K562 (cell line): ENCODE results near the gene ERP27. TPM values are rescaled to one million over a fixed set of nuclear protein-coding genes. Genes with fewer than 3 reads are reported as not detected.

Experiments
- ATAC-seq: fragments of 200-7000 bp; cut with Tn5 transposase; 3 replicates; pipeline ENCODE4 v1.9.1; 2020; ENCODE audit warnings: moderate library complexity
- BruUV-seq: library from RNA; stranded (reverse); fragments of 400-500 nt; replicated peaks from 2 replicates; lab custom pipeline; 2021; lab: Mats Ljungman, UMichigan
- CTCF ChIA-PET: fragments of 300-600 bp; formaldehyde crosslinking; extraction: SDS; loops from one replicate; lab custom pipeline; 2021; ENCODE audit warnings: low intra/inter-chr PET ratio; lab: Yijun Ruan, JAX
- POLR2A ChIA-PET: fragments of 300-600, 350-650 bp; sonication (Branson Sonifier 250); formaldehyde crosslinking; extraction: SDS; loops from one replicate; lab custom pipeline; 2021; ENCODE audit warnings: antibody characterized with exemption, inconsistent platforms; lab: Yijun Ruan, JAX
- DNase-seq, 4 experiments: peaks; one replicate each; pipeline versions ENCODE4 v3.0.0 to v3.0.0-alpha.2; 2011 to 2018; ENCODE audit warnings: low spot score in 3 of 4, mixed read lengths in 3 of 4; ENCODE audit errors: extremely low read depth in 1 of 4
- FAIRE-seq: peaks from 2 replicates; lab custom pipeline; 2011; peaks lifted over from hg19 to GRCh38; lab: Jason Lieb, UNC
- H2AFZ ChIP-seq: 2 replicates; pipeline ENCODE4 v1.6.0; 2011; ENCODE audit warnings: low read depth, low read length, control low read depth, inconsistent platforms
- H3K27ac ChIP-seq: fragments of 200-600 bp; 3 replicates; pipeline ENCODE4 v1.8.0; 2011; ENCODE audit warnings: low read depth, mild to moderate bottlenecking, control low read depth, inconsistent platforms, low read length, moderate library complexity, mixed read lengths; ENCODE audit errors: extremely low read depth
- H3K27me3 ChIP-seq, 2 experiments: fragments of 300-600 bp in 1 of 2; 2 replicates in 1 of 2; 3 replicates in 1 of 2; pipeline versions ENCODE4 v1.6.0 to v1.8.0; 2011; ENCODE audit warnings: inconsistent platforms in 2 of 2, low read length in 2 of 2, mild to moderate bottlenecking in 1 of 2, mixed read lengths in 1 of 2, moderate library complexity in 1 of 2; ENCODE audit not compliant: control insufficient read depth in 2 of 2, insufficient read depth in 2 of 2
- H3K36me3 ChIP-seq: fragments of 300-600 bp; 3 replicates; pipeline ENCODE4 v1.8.0; 2011; ENCODE audit warnings: mild to moderate bottlenecking, low read length, inconsistent platforms; ENCODE audit not compliant: control insufficient read depth, insufficient read depth
- H3K4me1 ChIP-seq, 2 experiments: fragments of 200-600 bp in 1 of 2; replicated peaks in 1 of 2; 2 replicates in 1 of 2; 3 replicates in 1 of 2; pipeline versions ENCODE4 v1.5.1 to v1.8.0; 2011; ENCODE audit warnings: inconsistent platforms in 2 of 2, low read length in 2 of 2, mild to moderate bottlenecking in 1 of 2, mixed read lengths in 1 of 2, moderate library complexity in 1 of 2; ENCODE audit not compliant: control insufficient read depth in 2 of 2, insufficient read depth in 2 of 2
- H3K4me2 ChIP-seq: 2 replicates; pipeline ENCODE4 v1.6.1; 2011; ENCODE audit warnings: low read length, control low read depth, inconsistent platforms, mixed read lengths; ENCODE audit not compliant: insufficient read depth
- H3K4me3 ChIP-seq: fragments of 200-600 bp; sonication (generic), shearing (Covaris generic); 2 replicates; pipeline ENCODE4 v1.5.1; 2016; ENCODE audit warnings: control low read depth, inconsistent platforms
- H3K79me2 ChIP-seq: fragments of 200-600 bp; 3 replicates; pipeline ENCODE4 v1.8.0; 2011; ENCODE audit warnings: low read length, inconsistent platforms; ENCODE audit not compliant: control insufficient read depth, insufficient read depth
- H3K9ac ChIP-seq, 2 experiments: 2 replicates each; pipeline versions ENCODE4 v1.6.0 to v1.6.1; 2011; ENCODE audit warnings: low read depth in 2 of 2, low read length in 2 of 2, control low read depth in 1 of 2, inconsistent platforms in 1 of 2, mild to moderate bottlenecking in 1 of 2, mixed read lengths in 1 of 2; ENCODE audit not compliant: insufficient read depth in 1 of 2
- H3K9me1 ChIP-seq: one replicate; pipeline ENCODE4 v1.6.0; 2011; ENCODE audit warnings: inconsistent platforms, mild to moderate bottlenecking, low read length, moderate library complexity; ENCODE audit not compliant: control insufficient read depth, insufficient read depth
- H3K9me3 ChIP-seq: replicated peaks from 2 replicates; pipeline ENCODE4 v1.5.1; 2011; ENCODE audit warnings: low read depth, low read length, inconsistent platforms; ENCODE audit not compliant: control insufficient read depth, insufficient read depth
- H4K20me1 ChIP-seq: replicated peaks from 2 replicates; pipeline ENCODE4 v1.6.1; 2011; ENCODE audit warnings: low read length, inconsistent platforms, mixed read lengths; ENCODE audit not compliant: control insufficient read depth, insufficient read depth
- CREB1 ChIP-seq, 2 experiments: sonication (generic) in 1 of 2; formaldehyde crosslinking in 1 of 2; IDR thresholded peaks; 2 replicates each; pipeline versions ENCODE4 v1.6.1 to v1.8.0; 2012 to 2022; ENCODE audit warnings: inconsistent platforms in 1 of 2, mild to moderate bottlenecking in 1 of 2, missing genetic modification reagents in 1 of 2, moderate library complexity in 1 of 2
- DDX20 ChIP-seq: fragments of 450-650 bp; IDR thresholded peaks from 2 replicates; pipeline ENCODE4 v1.6.1; 2016; ENCODE audit warnings: missing genetic modification characterization, low read depth, mild to moderate bottlenecking, missing compliant biosample characterization, moderate library complexity
- EP300 ChIP-seq: IDR thresholded peaks from 2 replicates; pipeline ENCODE4 v1.6.1; 2012; ENCODE audit warnings: low read length, improper control_type of control experiment
- ESRRB ChIP-seq: fragments of 250-450 bp; sonication (Bioruptor Pico); IDR thresholded peaks from 2 replicates; pipeline ENCODE4 v1.5.0; 2020; ENCODE audit warnings: mild to moderate bottlenecking, moderate library complexity, borderline replicate concordance
- FOS ChIP-seq: IDR thresholded peaks from 3 replicates; pipeline ENCODE4 v1.6.1; 2011; ENCODE audit not compliant: insufficient read length; ENCODE audit errors: extremely low read depth
- MED1 ChIP-seq: sonication (generic); formaldehyde crosslinking; IDR thresholded peaks from 2 replicates; pipeline ENCODE4 v1.8.1; 2023; ENCODE audit warnings: missing genetic modification reagents, borderline replicate concordance
- MYC ChIP-seq, 2 experiments: fragments of 250-450 bp in 1 of 2; sonication (Bioruptor Pico) in 1 of 2; IDR thresholded peaks; 2 replicates each; pipeline versions ENCODE4 v1.5.1 to v1.6.1; 2012 to 2021; ENCODE audit warnings: low read depth in 2 of 2, borderline replicate concordance in 1 of 2, improper control_type of control experiment in 1 of 2, low read length in 1 of 2, mild to moderate bottlenecking in 1 of 2, moderate library complexity in 1 of 2
- NFATC3 ChIP-seq: fragments of 450-650 bp; IDR thresholded peaks from 2 replicates; pipeline ENCODE4 v1.6.1; 2017; ENCODE audit warnings: mild to moderate bottlenecking
- PURB ChIP-seq: sonication (generic); formaldehyde crosslinking; IDR thresholded peaks from 2 replicates; pipeline ENCODE4 v1.9.0; 2021; ENCODE audit warnings: low read depth, mild to moderate bottlenecking, missing genetic modification reagents
- SPI1 ChIP-seq: IDR thresholded peaks from 2 replicates; pipeline ENCODE4 v1.6.1; 2011; ENCODE audit warnings: low read depth, low read length, control low read depth, borderline replicate concordance
- SREBF1 ChIP-seq: fragments of 150-350 bp; IDR thresholded peaks from 2 replicates; pipeline ENCODE4 v1.6.1; 2014; ENCODE audit warnings: antibody characterized with exemption, low read depth, low read length, borderline replicate concordance
- ZNF592 ChIP-seq: fragments of 450-650 bp; IDR thresholded peaks from 2 replicates; pipeline ENCODE4 v1.6.1; 2017; ENCODE audit warnings: antibody characterized with exemption, mild to moderate bottlenecking
- WGBS: fragments of 100-300 bp; shearing (Covaris generic); methylation state at CpG from one replicate; pipeline ENCODE4 v1.1.6; 2016; ENCODE audit warnings: low coverage, mixed read lengths; ENCODE audit not compliant: insufficient coverage; ENCODE audit errors: missing lambda C conversion rate; 5-methylcytosine and 5-hydroxymethylcytosine counted together
- in situ Hi-C: fragments of 300-500 bp; cut with MboI; formaldehyde crosslinking; loops from 4 replicates; pipeline ENCODE4 v1.15.0; 2018; ENCODE audit warnings: inconsistent platforms, mixed read lengths
- intact Hi-C: fragments of 100-400 bp; cut with micrococcal nuclease; formaldehyde crosslinking; loops from 2 replicates; pipeline ENCODE4 v1.14.2; 2022
- polyA plus RNA-seq, 8 experiments: library from polyadenylated mRNA; depleted of rRNA in 4 of 8; stranded (reverse) in 5 of 8; unstranded in 3 of 8; fragments of >200 nt; fragmentation: Nextera tagmentation in 2 of 8; fragmentation: Illumina TruSeq in 1 of 8; extraction: Ambion mirVana in 2 of 8; extraction: Trizol in 1 of 8; gene quantifications; 2 replicates each; pipeline versions ENCODE4 v1.2.1 to v1.2.3, GENCODE V29; 2011 to 2014; ENCODE audit warnings: inconsistent platforms in 1 of 8, missing spikeins in 1 of 8
- total RNA-seq, 7 experiments: library from RNA; depleted of rRNA in 6 of 7; stranded (reverse); fragments of >200 nt in 6 of 7; fragmentation: Illumina TruSeq in 2 of 7; extraction: Trizol in 2 of 7; gene quantifications; 2 replicates each; pipeline versions ENCODE4 v1.2.1 to v1.2.3, GENCODE V29; 2011 to 2021; ENCODE audit warnings: low replicate concordance in 1 of 7

ERP27 gene
- total and polyA plus RNA-seq, 9 of the 15 experiments (the other 6 are each of a cell fraction or from before 2014, with no cell fraction given): 0.07 to 0.27 (median 0.11) TPM; not detected in 6

GRCh38 chr12:14946861-14947260 is 8.5 kb upstream of the ERP27 start:
- Histone ChIP-seq H3K27me3 (no peaks in the 10 kb centered on the region), H3K4me1 (no peaks in the 10 kb centered on the region; a peak in 1 of 5 replicates), H2AFZ (no peak overlapping the region), H4K20me1 (no peaks in the 10 kb centered on the region), H3K9me1 (no peaks in the 10 kb centered on the region), H3K4me3 (no peak overlapping the region), H3K9ac (no peak overlapping the region), H3K36me3 (peaks cover 34% of the 10 kb centered on the region; the same call in 1 of the 3 replicates), H3K9me3 (no peaks in the 10 kb centered on the region), H3K4me2 (no peak overlapping the region), H3K79me2 (no peaks in the 10 kb centered on the region), H3K27ac (no peak overlapping the region)
- in situ Hi-C loops (no loop called here), intact Hi-C loops (no loop called here)
- TF ChIP-seq MED1 (no peak), CREB1 (IDR thresholded peaks at IDR 0.05) (no peak), CREB1 (CRISPR knock-in tag; IDR thresholded peaks at IDR 0.05) (no peak), MYC (IDR thresholded peaks at IDR 0.05; ENCODE audit: low read depth, low read length) (no peak), MYC (CRISPR knock-in tag; IDR thresholded peaks at IDR 0.05; ENCODE audit: borderline replicate concordance, low read depth) (no peak), ESRRB (no peak), PURB (CRISPR knock-in tag) (no peak)
- FAIRE-seq: no peak
- WGBS: 0% methylated on average over 1 of the region's 1 CpG
- no TSS peak for BruUV-seq
- DNase-seq: no peak
- ChIA-PET POLR2A (interaction anchor here (1.4 kb wide), 1 partner anchor 9 kb away, joined by 3 read pairs; no protein-coding TSS in a partner anchor), CTCF (no interaction called here)
- no peak for ATAC-seq

- intact Hi-C loops: no loop called here
- no peak overlapping the region for H3K9ac ChIP-seq
- H3K4me2 ChIP-seq: no peak overlapping the region
- ChIA-PET CTCF (no interaction called here), POLR2A (interaction anchor here (1.4 kb wide), 1 partner anchor 10 kb away, joined by 3 read pairs; no protein-coding TSS in a partner anchor)
- in situ Hi-C loops: no loop called here
- peaks cover 34% of the 10 kb centered on the region; the same call in 1 of the 3 replicates for H3K36me3 ChIP-seq
- no peak overlapping the region for H3K4me3 ChIP-seq
- H3K79me2 ChIP-seq: no peaks in the 10 kb centered on the region
- no peaks in the 10 kb centered on the region for H3K9me3 ChIP-seq
- DNase-seq: no peak
- no peaks in the 10 kb centered on the region for H3K27me3 ChIP-seq
- no peak for ATAC-seq
- H4K20me1 ChIP-seq: no peaks in the 10 kb centered on the region
- H3K9me1 ChIP-seq: no peaks in the 10 kb centered on the region
- H3K4me1 ChIP-seq: no peaks in the 10 kb centered on the region; a peak in 1 of 5 replicates
- no peak for FAIRE-seq
- H2AFZ ChIP-seq: no peak overlapping the region
- no peak overlapping the region for H3K27ac ChIP-seq
- BruUV-seq: no TSS peak
- 55% methylated on average over 2 of the region's 2 CpGs for whole genome bisulfite sequencing
- TF ChIP-seq ZNF592: no peak
- TF ChIP-seq NFATC3: no peak
- no peak for TF ChIP-seq DDX20 (tag)
- TF ChIP-seq SPI1: no peak
- no peak for TF ChIP-seq SREBF1
- no peak for TF ChIP-seq EP300
- TF ChIP-seq FOS: no peak
Measured at GRCh38 chr12:14946162-14946561, 7.8 kb upstream of the ERP27 start.
